KMS-11 (cell line): Measurements from ENCODE around the gene TMPRSS13.

ENCODE experiments used
- H2AFZ ChIP-seq: fragments of 200-600 bp; sonication (generic); 2 replicates; pipeline ENCODE4 v1.6.1; 2016; ENCODE audit warnings: antibody characterized with exemption, mixed run types, low read depth
- H3K27ac ChIP-seq: fragments of 200-600 bp; sonication (generic); 2 replicates; pipeline ENCODE4 v1.6.1; 2016; ENCODE audit warnings: mild to moderate bottlenecking, mixed run types
- H3K27me3 ChIP-seq: fragments of 200-600 bp; sonication (generic); 2 replicates; pipeline ENCODE4 v1.6.1; 2017; ENCODE audit warnings: mild to moderate bottlenecking, low read depth, mixed run types, moderate library complexity; ENCODE audit not compliant: insufficient read depth
- H3K36me3 ChIP-seq: fragments of 200-600 bp; sonication (generic); 2 replicates; pipeline ENCODE4 v1.6.1; 2017; ENCODE audit warnings: mild to moderate bottlenecking, mixed run types; ENCODE audit not compliant: insufficient read depth
- H3K4me1 ChIP-seq: fragments of 200-600 bp; sonication (generic); 2 replicates; pipeline ENCODE4 v1.6.1; 2016; ENCODE audit warnings: mild to moderate bottlenecking, low read depth, mixed run types; ENCODE audit not compliant: poor library complexity, severe bottlenecking
- H3K4me2 ChIP-seq: fragments of 200-600 bp; sonication (generic); 2 replicates; pipeline ENCODE4 v1.7.0; 2016; ENCODE audit warnings: mild to moderate bottlenecking, mixed run types
- H3K4me3 ChIP-seq: fragments of 200-600 bp; sonication (generic); IDR thresholded peaks from 2 replicates; pipeline ENCODE4 v1.6.1; 2017; ENCODE audit warnings: low read depth, low read length, mixed read lengths; ENCODE audit not compliant: insufficient read depth
- H3K79me2 ChIP-seq: fragments of 200-600 bp; sonication (generic); 2 replicates; pipeline ENCODE4 v1.6.1; 2016; ENCODE audit warnings: low read depth, mixed run types; ENCODE audit not compliant: insufficient read depth
- H3K9ac ChIP-seq: fragments of 200-600 bp; sonication (generic); 2 replicates; pipeline ENCODE4 v1.6.1; 2016; ENCODE audit warnings: mild to moderate bottlenecking, mixed run types
- H4K20me1 ChIP-seq: fragments of 200-600 bp; sonication (generic); 2 replicates; pipeline ENCODE4 v1.6.1; 2016; ENCODE audit warnings: mild to moderate bottlenecking, mixed run types; ENCODE audit not compliant: insufficient read depth
- CTCF ChIP-seq: fragments of 200-600 bp; sonication (generic); conservative IDR thresholded peaks from 2 replicates; pipeline ENCODE4 v1.6.1; 2017; ENCODE audit warnings: low read depth, mild to moderate bottlenecking, antibody characterized with exemption, low read length, moderate library complexity, mixed read lengths

Gene TMPRSS13

DNA sequence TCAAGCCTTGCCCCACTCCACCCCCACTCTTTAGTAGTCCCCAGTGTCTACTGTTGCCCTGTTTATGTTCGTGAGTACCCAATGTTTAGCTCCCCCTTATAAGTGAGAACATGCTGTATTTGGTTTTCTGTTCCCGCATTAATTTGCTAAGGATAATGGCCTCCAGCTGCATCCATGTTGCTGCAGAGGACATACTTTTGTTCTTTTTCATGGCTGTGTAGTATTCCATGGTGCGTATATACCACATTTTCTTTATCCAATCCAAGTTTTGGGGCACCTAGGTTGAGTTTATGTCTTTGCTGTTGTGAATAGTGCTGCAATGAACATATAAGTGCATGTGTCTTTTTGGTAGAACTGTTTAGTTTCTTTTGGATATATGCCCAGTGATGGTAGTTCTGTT lies 36.6 kb downstream of the TMPRSS13 start:
- no peaks in the 10 kb centered on the region for H3K27me3 ChIP-seq
- no peaks in the 10 kb centered on the region for H3K4me1 ChIP-seq
- no peaks in the 10 kb centered on the region for H3K79me2 ChIP-seq
- no peaks in the 10 kb centered on the region for H4K20me1 ChIP-seq
- no peak for TF ChIP-seq CTCF
- H3K27ac ChIP-seq = no peak overlapping the region
- no peak overlapping the region for H3K4me3 ChIP-seq
- H3K36me3 ChIP-seq = no peaks in the 10 kb centered on the region
- H3K4me2 ChIP-seq = no peak overlapping the region
- H3K9ac ChIP-seq = no peak overlapping the region
- H2AFZ ChIP-seq = no peak overlapping the region

DNA sequence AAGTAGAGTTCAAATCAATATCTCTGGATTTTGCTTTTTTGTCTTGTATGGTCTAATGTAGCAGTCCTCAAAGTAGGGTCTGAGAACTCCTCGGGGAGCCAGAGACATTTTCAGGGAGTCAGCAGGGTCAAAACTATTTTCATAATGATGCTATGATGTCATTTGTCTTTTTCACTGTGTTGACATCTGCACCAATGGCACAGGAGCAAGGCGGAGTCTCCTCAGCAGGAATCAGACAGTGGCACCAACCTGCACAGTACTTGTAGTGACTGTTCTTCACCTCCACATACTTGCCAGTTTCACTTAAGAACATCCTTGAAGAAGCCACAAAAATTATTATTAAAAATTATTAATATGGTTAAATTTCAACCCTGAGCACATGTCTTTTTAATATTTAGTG lies 37.8 kb downstream of the TMPRSS13 start:
- Histone ChIP-seq H3K4me2 (no peak overlapping the region), H3K36me3 (no peaks in the 10 kb centered on the region), H3K79me2 (no peaks in the 10 kb centered on the region), H2AFZ (no peak overlapping the region), H3K4me3 (no peak overlapping the region), H3K9ac (no peak overlapping the region), H4K20me1 (no peaks in the 10 kb centered on the region), H3K4me1 (no peaks in the 10 kb centered on the region), H3K27ac (no peak overlapping the region), H3K27me3 (no peaks in the 10 kb centered on the region)
- TF ChIP-seq CTCF = no peak

GRCh38 chr11:117888139-117888566 lies 41.0 kb downstream of the TMPRSS13 start:
- Histone ChIP-seq H3K79me2 (no peaks in the 10 kb centered on the region), H3K27me3 (no peaks in the 10 kb centered on the region), H2AFZ (no peak overlapping the region), H3K4me3 (no peak overlapping the region), H3K4me2 (no peak overlapping the region), H3K36me3 (no peaks in the 10 kb centered on the region), H3K27ac (no peak overlapping the region), H3K4me1 (no peaks in the 10 kb centered on the region), H4K20me1 (no peaks in the 10 kb centered on the region), H3K9ac (no peak overlapping the region)
- no peak for TF ChIP-seq CTCF

DNA sequence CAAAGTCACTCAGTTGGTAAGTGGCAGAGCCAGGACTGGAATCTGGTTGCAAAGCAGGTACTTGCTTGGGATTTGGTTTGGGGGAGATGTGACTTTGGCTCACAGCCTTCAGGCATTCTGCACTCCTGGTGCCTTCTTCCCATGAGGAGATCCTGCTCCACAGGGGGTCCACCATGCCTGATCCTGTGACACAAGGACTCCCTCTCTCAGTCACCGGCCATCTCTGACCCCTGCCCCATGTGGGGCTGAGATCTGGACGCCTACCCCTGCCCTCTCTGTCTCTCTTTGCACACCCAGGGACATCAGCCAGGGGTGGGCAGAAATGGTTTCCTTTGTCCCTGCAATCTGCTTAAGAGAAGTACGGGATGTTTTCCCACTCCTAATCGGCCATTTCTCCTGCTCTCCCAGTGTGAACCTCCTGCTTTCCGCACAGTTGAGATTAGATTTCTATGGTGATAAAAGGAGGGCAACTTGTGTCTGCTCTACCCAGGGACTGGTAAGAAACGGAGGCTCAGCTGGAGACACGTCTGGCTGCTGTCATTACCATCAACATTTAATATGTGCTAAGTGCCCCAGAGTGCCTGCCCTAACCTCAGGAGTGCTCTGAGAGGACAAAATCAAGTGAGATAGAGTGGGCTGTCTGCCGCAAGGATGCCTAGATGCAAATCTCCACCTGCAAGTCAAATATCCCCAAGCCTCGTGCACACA lies 41.6 kb downstream of the TMPRSS13 start:
- Histone ChIP-seq H3K4me3 (no peak overlapping the region), H3K27me3 (no peaks in the 10 kb centered on the region), H3K79me2 (no peaks in the 10 kb centered on the region), H3K27ac (no peak overlapping the region), H3K4me2 (no peak overlapping the region), H3K9ac (no peak overlapping the region), H4K20me1 (no peaks in the 10 kb centered on the region), H3K4me1 (no peaks in the 10 kb centered on the region), H2AFZ (no peak overlapping the region), H3K36me3 (no peaks in the 10 kb centered on the region)
- no peak for TF ChIP-seq CTCF
